ENCODE data around the gene TRIM63.
A peak's percentile ranks its signal among the peaks of the same experiment; 100 is the strongest.

Gene TRIM63

DNA sequence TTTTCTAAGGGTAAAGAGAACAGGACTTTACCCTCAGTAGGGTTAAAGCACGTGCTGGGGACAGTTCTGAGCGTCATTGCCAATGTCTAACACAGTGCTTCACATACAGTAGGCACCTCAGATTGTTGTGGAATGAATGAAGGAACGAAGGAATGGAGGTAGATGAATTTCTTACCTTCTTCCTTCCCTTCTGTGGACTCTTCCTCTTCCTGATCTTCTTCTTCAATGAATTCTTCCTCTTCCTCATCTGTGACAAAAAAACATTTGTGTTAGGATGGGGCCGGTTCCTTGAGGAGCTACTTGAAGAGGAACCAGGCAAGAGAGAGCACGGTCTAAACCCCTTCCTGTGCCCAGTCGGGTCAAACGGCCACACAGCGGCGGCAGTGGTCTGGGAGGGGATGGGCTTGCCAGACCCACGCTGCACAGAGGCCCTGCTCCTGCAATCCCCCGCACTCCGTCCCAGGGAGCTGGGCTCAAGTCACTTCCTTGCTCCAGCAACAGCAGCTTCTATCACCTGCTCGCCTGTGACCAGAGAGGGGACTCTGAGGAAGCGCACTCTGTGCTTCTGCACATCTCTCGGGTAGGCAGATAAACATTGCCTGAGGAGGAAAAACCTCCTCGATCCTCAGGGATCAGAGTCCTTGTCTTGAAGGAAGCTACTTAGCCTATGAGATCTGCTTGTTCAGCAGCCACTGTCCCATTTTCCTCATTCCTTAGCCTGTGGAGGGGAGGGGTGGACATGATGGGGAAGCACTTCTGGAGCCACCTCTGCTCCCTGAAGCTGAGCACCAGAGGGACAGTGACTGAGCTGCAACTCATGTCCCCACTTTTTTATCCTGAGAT lies 13.5 kb downstream of the TRIM63 start:
- DNase-seq, result no peak

DNA sequence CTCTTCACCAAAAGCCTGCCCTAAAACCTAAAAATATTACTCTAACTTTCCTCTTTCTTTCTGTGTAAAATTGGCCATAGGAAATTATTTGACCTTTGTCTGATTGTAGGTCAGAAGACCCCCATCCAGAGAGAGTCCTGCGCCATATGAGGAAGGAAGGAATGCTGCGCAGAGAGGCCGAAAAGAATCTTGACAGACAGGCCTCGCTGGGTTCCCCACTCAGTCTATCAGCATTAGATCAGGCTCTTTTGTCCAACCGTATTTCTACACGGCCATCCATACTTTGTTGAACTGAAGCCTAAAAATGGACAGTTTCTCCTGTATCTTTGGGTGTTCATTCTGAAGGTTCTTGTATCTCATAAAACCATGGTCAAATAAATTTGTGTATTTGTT lies 17.2 kb downstream of the TRIM63 start:
- no peak for DNase-seq

- no peak for DNase-seq
Measured at GRCh38 chr1:26049531-26050247, 17.7 kb downstream of the TRIM63 start.

DNA sequence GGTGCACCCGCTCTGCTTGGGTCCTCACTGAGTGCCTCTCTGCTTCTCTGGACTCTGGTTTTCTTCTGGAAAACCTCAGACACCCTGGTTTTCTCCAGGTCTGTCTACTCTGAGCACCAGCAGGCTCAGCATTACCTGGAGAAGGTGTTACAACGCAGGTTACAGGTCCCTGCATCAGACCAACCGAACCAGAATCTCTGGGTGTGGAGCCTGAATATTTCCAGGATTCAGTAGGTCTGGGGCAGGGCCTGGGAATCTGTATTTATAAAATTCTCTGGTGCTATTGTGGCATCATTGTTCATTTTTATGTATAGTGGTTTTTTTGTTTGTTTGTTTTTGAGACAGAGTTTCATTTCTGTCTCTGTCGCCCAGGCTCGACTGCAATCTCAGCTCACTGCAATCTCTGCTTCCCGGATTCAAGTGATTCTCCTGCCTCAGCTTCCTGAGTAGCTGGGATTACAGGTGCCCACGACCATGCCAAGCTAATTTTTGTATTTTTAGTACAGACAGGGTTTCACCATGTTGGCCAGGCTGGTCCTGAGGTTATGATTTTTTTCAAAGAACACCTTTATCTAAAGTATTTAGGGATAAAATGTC lies 20.1 kb downstream of the TRIM63 start:
- no peak for DNase-seq

- DNase-seq, result no peak
Measured at GRCh38 chr1:26046246-26047095, 21.0 kb downstream of the TRIM63 start.

GRCh38 chr1:26045722-26046245 lies 21.6 kb downstream of the TRIM63 start, which contains the start of gene SLC30A2:
SLC30A2 (minus strand) TSS chr1:26046118; CDS start chr1:26045896, 222 bp downstream.
- no peak for DNase-seq

GRCh38 chr1:26044971-26045721 lies 22.3 kb downstream of the TRIM63 start:
- DNase-seq, result no peak

GRCh38 chr1:26044414-26044813 lies 23.0 kb downstream of the TRIM63 start:
- DNase-seq, result no peak

DNA sequence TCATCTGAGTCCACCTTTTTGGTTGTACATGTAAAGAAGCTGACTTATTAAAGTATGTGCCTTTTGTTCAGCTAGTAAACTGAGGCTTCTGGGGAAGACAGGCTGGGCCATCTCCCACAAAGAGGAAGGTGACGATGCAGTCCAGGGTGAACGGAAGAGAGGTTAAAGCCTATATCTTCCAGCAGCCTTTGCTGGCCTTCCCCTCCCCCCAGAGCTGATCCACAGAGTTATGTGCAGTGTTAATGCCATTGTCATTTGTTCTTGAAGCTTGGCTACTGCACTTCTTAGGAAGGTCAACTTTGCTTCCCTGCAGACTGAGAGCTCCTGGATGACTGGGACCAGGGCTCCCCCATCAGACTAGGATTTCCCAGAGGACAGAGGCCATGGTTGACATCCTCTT lies 23.7 kb downstream of the TRIM63 start:
- no peak for DNase-seq

DNA sequence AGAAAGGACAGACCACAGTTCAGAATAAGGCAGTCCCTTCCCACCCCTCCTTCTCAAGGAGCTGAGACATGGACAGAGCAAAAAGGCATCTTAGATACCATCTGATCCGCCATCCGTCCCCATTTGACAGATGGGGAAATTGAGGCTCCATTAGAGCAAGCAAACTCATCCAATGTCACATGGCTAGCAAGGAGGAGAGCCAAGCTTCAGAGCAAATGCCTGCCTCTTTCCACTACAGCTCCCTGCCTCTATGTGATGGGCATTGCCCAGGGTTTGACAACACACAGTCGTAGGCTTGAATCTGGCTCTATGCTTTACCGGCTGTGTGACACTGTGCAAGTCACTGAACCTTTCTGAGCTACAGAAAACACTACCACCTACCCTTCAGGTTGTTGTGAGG lies 25.5 kb downstream of the TRIM63 start:
- DNase-seq, result no peak

DNA sequence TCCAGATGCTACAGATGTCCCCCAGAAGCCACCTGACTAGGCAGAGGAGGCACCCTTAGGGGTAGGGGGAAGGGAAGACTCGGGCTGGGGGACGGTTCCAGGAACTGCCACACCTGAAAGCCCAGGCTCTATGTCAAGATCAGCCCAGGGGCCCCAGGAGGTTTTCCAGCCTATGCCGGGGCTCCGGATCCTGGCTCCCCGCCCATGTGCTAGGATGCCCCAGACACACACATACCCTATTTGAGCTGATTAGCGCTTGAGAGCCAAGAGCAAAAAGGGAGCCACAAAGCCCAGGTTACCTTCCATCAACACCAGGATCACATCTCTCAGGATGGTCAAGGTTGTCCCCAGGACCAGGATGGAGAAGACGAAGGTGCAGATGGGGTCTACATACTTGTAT lies 26.0 kb downstream of the TRIM63 start:
- DNase-seq, result no peak

- no peak for DNase-seq
Measured at GRCh38 chr1:26038904-26039303, 28.5 kb downstream of the TRIM63 start.

DNA sequence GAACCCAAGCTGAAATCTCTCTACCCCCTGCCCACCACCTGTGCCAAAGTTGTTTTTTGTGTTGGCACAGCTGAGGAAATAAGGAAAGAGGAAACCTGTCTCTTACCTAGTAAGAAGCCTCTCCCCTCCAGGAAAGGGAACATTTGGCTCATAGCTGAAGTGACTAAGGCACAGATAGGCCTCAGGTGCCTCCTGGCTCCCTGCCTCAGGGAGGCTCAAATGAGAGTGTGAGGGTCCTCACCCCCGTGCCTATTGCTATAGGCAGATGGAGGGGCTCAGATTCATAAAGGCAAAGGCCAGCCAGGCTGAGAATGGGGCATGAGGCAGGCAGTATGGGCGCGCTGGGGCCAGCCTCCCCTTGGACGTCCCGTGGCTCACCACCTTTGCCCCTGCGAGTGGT lies 29.0 kb downstream of the TRIM63 start:
- DNase-seq, result no peak

DNA sequence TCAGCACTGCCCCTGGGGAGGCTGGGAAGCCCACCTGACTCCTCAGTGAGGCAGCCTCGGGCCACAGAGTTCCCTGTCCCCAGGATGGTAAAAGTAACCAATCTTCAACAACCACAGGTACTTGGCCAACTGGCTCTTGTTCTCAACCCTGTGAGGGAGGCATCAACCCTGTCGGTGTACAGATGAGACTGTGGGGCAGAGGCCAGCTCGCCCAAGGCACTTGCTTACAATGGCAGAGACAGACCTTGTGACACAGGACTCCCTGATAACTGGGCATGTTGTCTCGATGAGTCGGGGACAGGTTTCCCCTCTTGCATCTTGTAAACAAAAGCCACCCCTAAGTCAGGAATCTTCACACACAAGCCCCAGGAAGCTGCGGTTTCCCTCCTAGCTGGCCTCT lies 29.5 kb downstream of the TRIM63 start:
- no peak for DNase-seq

DNA sequence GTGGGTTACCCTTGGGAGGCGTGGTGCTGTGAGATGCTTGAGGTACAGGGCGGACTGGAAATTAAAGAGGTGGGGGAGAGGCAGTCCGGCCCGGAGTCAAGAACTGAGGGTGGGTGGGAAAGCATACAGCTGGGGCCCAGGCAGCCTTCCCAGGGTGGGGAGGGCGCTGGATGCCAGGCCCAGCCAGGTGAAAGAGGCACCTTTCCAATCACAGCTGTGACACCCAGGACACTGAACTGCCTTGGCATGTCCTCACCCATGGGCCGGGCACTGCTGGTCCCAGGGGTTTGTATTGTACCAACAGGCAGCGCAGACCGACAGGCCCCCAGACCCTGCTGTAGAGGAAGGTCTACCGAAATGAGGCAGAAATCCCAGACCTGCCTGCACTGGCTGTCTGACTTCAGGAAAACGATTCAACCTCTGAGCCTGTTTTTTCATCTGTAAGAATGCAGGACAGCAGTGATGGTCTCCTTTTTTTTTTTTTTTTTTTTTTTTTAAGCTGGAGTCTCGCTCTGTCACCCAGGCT lies 30.6 kb downstream of the TRIM63 start:
- no peak for DNase-seq

GRCh38 chr1:26035959-26036755 lies 31.3 kb downstream of the TRIM63 start:
- DNase-seq, result peak; percentile 51 to 68 (median 66)

DNA sequence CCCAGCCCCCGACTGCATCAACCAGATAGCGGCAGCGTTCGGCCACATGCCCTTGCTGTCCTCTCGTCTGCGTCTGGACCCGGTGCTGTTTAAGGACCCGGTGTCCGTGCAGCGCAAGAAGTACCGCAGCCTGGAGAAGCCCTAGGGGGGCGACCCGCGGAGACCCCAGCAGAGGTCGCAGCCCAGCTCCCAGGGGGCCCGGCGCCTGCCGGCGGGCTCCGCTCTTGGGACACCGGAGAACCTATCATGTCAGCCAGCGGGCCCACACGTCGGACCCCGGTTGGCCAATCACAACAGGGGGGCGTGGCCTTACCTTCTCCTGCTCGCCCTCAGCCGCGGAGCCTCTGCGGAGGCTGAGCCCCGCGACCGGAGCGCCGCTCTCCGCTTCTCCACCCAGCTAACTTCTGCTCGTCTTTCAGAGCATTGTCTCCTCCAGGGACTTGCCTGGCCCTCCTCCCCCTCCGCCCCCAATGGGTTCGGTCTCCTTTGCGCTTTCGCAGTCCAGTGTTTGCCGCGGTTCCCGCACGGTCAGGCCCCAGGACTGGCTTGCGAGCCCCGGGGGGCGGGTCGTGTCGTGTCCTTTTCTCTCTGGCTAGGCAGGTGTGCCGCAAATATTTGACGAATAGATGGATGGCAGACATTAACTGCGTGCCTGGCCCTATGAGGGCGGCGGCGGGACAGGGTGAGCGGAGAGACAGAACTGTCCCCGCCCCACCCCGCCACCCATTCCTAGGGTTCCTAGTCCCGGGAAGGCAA lies 32.0 kb downstream of the TRIM63 start:
- DNase-seq, result peak; percentile 72 to 89 (median 77)

DNA sequence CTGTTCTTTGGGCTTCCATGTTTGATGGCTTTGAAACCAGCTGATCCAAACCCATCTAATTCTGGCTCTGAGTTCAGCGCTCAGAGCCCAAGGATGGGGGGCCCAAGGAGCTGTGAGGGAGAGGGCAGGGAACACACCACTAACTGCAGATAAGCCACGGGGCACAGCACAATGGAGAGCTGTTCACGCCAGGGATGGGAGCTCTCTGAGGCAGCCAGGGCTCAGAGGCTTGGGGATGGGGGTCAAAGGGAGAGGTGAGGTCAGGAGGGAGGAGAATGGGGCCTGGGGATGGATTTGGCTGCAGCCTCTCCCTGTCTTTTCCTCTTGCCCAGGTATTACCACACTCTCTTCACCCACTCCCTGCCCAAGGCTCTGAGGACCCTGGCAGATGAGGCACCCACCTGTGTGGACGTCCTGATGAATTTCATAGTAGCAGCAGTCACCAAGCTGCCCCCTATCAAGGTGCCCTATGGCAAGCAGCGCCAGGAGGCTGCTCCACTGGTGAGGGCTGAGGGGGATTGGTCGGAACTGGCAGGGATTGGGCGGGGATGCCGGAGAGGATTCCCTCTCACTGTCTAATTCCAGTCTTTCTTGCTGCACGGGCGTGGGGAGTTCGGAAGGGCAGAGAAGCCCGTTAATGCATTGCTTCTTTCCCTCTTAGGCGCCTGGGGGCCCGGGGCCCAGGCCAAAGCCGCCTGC lies 32.8 kb downstream of the TRIM63 start:
- no peak for DNase-seq

DNA sequence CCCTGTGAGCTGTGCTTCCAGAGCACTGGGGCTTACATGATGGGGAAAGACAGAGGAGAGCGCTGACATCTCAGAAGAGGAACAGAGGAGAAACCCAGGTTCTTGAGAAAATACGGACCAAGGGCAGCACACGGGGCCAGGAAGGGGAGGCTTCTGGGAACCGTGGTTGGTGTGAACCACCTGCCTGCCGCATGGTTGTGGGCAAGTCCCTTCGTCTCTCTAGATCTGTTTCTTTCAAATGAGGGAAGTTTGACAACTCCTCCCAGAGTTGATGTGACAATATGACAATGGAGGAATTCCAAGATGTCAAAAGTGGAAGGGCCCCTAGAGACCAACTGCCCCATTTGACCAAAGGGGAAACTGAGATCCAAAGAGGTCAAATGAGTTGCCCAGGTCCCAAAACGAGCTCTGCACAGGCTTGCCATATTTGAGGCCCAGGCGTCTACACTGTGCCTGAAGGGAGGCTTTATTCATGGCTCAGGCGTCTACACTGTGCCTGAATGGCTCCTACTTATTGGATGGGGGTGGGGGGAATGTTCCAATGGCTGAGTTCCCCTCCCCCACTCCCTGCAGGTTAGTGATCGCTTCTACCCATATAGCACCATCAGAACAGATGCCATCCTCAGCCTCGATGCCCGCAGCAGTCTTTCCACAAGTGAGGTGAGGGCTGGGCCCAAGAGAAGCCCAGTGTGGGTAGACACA lies 34.6 kb downstream of the TRIM63 start:
- DNase-seq, result no peak

Measured in activated naive CD4-positive, alpha-beta T cell (primary cell).